Activated CD4-positive, alpha-beta T cell treated with anti-CD3 and anti-CD28 coated beads, Interleukin-2, amount 50 U/mL, for 4 hours (primary cell): ENCODE measurements around the gene FKBP9.
"Not testable (repeated sequence)": the region's sequence is repeated elsewhere in the genome, so short reads cannot be mapped to it uniquely, and the experiment has no call there.

ENCODE experiments used
- DNase-seq, 2 experiments: peaks; one replicate each; pipeline ENCODE4 v3.0.0-alpha.2; 2020

FKBP9 gene

DNA sequence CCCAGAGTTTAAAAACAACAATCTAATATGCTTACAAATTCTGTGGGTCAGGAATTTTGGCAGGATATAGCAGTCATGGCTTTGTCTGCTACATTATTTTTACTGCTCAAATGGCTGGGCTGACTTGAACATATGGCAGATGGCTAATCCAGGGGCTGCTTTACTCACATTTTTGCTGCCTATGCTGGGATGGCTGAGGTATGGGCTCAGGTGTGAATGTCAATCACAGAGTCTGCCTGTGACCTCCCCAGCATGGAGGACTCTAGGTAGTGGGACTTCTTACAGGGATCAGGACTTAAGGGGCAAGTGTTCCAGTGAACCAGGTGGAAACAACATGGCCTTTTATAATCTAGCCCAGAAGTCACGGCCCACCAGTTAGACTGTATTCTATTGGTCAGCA, 4.4 kb upstream of the FKBP9 start:
- DNase-seq: no peak

- no peak for DNase-seq
These were observed 1.1 kb downstream of the FKBP9 start for GRCh38 chr7:32958046-32959025.

- DNase-seq: not testable (repeated sequence)
These were observed 6.7 kb downstream of the FKBP9 start for GRCh38 chr7:32963880-32964301.

GRCh38 chr7:32964461-32965159, 7.4 kb downstream of the FKBP9 start:
- DNase-seq: not testable (repeated sequence)

GRCh38 chr7:32966489-32967267, 9.4 kb downstream of the FKBP9 start:
- not testable (repeated sequence) for DNase-seq

DNA sequence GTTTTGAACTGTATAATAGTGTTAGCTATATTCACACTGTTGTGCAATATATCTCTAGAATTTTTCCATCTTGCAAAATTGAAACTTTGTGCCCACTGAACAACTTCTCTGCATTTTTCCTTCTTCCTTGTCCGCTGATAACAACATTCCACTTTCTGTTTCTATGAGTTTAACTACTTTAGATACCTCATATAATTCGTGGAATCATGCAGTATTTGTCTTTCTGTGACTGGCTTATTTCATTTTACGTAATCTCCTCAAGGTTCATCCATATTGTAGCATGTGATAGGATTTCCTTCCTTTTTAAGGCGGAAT, 10.0 kb downstream of the FKBP9 start:
- DNase-seq: not testable (repeated sequence)

- not testable (repeated sequence) for DNase-seq
These were observed 14.7 kb downstream of the FKBP9 start for GRCh38 chr7:32971967-32972366.

GRCh38 chr7:32977159-32977558, 19.9 kb downstream of the FKBP9 start:
- not testable (repeated sequence) for DNase-seq

GRCh38 chr7:32979246-32979645, 22.0 kb downstream of the FKBP9 start:
- DNase-seq: not testable (repeated sequence)

DNA sequence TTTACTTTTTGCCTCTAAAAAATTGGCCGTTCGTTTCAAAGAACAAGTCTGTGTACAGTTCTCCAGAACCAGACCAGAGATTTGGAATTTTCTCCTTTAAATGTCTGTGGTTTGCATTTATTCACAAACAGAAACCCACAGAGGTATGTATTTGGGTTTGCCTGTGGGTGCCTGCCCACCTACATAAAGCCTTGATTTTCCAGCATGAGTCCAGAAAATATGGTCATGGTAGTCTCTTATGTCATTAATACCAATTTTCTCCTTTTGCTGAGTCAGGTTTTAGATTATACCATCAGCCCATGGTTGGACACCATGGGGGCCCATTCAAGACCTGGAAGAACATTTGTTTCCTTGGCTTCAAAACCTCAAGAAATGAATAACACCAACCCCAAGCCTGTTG, 22.7 kb downstream of the FKBP9 start:
- not testable (repeated sequence) for DNase-seq

GRCh38 chr7:32988148-32988547, 30.9 kb downstream of the FKBP9 start:
- DNase-seq: not testable (repeated sequence)

DNA sequence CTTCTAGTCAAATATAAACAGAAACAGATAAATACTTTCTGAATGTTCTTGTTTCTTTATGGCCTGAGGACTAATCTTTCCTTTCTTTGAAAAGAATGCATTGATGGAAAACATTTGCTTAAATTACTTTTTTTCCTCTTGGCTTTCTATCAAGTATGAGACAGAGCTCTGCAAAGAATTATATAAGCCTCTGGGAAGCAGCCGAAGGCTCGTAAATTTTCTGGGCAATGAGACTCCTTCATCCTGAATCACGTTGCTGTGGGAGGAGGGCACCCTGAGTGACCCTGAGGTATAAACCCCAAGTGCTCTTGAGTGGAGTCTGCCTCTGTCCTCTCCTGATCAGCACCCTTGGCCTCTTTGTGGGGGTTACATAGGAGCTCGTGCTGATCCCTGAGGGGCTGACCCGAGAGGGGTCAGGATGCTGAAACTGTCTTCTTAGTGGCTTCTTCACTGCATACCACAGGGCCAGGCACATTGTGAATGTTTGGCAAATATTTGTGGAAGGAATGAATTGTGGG, 33.9 kb downstream of the FKBP9 start:
- not testable (repeated sequence) for DNase-seq

- not testable (repeated sequence) for DNase-seq
These were observed 34.9 kb downstream of the FKBP9 start for GRCh38 chr7:32991975-32992700.

DNA sequence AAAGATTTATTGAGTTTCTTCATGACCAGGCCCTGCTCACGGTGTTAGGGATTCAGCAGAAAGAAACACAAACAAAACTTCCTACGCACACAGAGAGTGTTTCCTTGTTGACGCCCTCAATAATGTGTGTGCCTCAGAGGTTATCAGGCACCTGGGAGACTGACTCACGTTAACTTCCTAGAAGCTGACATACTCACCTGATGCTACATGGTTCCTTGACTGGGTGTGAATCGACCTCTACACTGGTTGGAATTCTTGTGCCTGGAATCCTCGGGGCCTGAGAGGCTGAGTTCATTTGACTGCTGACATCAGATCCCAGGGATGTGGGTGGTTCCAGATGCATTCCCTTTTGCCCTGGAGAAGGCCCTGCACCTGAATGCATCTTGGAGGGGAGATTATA, 35.5 kb downstream of the FKBP9 start:
- DNase-seq: not testable (repeated sequence)

- DNase-seq: not testable (repeated sequence)
These were observed 40.7 kb downstream of the FKBP9 start for GRCh38 chr7:32997956-32998355.

DNA sequence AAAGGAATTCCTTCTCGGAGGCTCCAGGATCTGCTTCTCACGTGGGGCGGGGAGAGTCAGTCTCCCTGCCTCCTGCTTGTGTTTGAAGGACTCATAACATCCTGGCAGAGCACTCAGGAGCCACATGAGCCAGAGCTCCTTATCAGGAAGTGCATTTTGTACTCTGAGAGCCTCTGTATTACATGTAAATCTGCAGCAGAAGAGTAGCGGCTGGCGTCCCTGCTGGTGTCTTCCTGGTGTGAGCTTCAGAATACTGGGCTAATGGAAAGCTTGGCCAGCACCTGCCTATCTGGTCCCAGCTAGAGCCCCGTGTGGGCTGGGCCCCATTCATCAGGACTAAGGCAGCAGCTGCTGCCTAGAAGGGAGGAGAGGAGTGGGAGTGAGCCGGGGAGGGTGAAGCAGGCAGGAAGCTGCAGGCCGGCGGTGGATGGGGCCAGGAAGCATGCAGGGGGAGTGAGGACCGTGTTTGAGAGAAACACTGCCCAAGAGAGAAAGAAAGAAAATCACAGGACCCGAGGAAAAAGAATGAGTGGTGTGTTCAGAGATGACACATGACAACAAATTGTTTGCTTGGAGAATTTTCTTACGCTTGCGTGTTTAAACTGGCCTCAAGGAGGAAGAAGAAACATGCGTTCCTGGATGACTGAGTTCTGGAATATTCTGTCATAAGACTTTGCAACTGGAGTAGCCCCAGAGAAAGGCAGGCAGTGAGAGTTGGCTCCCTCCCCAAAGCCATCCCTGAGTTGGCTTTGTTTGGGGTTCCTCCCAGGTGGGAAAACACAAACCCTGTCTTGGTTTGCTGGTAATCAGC, 41.3 kb downstream of the FKBP9 start:
- not testable (repeated sequence) for DNase-seq

- DNase-seq: not testable (repeated sequence)
These were observed 42.1 kb downstream of the FKBP9 start for GRCh38 chr7:32999380-32999779.

DNA sequence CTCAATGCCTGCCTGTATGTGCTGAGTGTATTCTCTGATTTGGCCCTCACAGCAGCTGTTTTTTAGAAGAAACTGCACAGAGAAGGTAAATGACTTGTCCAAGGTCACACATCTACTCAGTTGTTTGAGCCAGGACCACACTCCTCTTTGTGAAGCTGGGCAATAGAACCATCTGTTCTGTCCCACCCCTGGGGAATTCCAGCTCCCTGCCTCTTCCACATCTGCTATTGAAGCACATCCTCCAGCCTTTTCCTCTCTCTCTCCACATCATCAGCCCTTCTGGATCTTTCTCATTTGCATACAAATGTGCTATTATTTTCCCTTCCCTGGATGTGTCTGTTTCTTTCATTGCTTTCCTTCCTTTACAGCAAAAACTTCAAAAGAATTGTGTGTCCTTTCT, 45.9 kb downstream of the FKBP9 start:
- DNase-seq: not testable (repeated sequence)

GRCh38 chr7:33004104-33004616, 46.9 kb downstream of the FKBP9 start:
- DNase-seq: not testable (repeated sequence)

GRCh38 chr7:33005193-33005592, 48.0 kb downstream of the FKBP9 start:
- not testable (repeated sequence) for DNase-seq

- not testable (repeated sequence) for DNase-seq
These were observed 48.5 kb downstream of the FKBP9 start for GRCh38 chr7:33005690-33006089.
